ENCODE measurements around the gene CALCOCO2.

GRCh38 chr17:48860456-48860855 lies 29.6 kb downstream of the CALCOCO2 start:
- TF ChIP-seq, protein P1, sequence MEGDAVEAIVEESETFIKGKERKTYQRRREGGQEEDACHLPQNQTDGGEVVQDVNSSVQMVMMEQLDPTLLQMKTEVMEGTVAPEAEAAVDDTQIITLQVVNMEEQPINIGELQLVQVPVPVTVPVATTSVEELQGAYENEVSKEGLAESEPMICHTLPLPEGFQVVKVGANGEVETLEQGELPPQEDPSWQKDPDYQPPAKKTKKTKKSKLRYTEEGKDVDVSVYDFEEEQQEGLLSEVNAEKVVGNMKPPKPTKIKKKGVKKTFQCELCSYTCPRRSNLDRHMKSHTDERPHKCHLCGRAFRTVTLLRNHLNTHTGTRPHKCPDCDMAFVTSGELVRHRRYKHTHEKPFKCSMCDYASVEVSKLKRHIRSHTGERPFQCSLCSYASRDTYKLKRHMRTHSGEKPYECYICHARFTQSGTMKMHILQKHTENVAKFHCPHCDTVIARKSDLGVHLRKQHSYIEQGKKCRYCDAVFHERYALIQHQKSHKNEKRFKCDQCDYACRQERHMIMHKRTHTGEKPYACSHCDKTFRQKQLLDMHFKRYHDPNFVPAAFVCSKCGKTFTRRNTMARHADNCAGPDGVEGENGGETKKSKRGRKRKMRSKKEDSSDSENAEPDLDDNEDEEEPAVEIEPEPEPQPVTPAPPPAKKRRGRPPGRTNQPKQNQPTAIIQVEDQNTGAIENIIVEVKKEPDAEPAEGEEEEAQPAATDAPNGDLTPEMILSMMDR (IDR thresholded peaks at IDR 0.05) = no peak
- no peak for TF ChIP-seq POLR2A (IDR thresholded peaks at IDR 0.05)
